ENCODE data around the gene SDHC. TPM values are rescaled to one million over a fixed set of nuclear protein-coding genes. Genes with fewer than 3 reads are reported as not detected.
A peak's percentile ranks its signal among the peaks of the same experiment; 100 is the strongest.

Gene SDHC
- total and polyA plus RNA-seq, 8 donors, result 164 to 204 (median 185) TPM

DNA sequence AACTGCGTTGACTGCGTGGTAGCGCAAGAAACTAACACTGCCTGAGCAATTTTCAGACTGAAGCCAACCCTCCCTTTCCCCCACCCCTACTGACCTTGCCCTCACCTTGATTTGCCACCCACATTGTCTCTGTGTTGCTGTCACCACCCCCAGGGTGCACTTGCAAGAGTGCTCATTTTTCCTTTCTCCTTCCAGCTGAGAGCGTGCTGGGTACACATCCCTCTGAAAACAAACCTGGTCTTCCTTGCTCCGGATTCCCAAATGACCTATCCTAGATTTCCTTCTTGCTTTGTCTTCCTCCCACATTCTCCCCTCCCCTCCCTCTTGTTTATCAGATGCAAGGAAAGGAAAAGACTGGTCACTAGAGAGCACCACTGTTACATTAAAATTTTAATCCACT is 28.7 kb upstream of the SDHC start:
- TF ChIP-seq CTCF (IDR thresholded peaks at IDR 0.05), result no peak
- Histone ChIP-seq H3K9me3 (no peaks in the 10 kb centered on the region), H3K27me3 (no peaks in the 10 kb centered on the region), H3K4me3 (no peak overlapping the region), H3K4me1 (no peaks in the 10 kb centered on the region), H3K27ac (no peak overlapping the region), H3K36me3 (no peaks in the 10 kb centered on the region)
- no peak for DNase-seq
- ATAC-seq, result no peak
- intact Hi-C loops (cut with DNase I), result no loop called here

DNA sequence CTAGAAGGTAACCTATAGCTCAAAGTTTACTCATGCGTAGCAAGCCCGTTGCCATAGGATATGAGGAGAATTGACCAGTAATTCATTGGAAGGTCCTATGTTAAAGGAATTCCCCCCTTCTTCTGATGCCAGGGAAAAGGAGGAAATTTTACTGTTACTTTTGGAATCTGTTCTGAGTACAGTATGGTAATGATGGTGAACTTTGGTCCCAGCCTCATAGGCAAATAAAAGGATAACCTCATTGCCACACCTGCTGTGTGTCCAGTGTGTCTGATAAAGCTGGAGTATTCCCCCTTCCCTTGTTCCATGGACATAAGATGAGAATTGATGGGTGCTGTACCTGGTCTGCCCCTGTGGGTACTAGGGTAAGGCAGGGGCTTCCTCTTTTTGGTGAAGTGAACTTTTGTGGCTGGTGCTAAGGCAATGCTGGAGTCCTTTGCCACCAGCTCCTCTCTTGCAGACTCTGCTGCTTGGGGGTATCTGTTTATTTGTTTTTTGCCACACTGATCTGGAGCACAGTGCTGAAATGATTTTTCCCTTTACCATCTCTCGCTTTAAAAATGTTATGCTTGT is 26.6 kb upstream of the SDHC start:
- no peak for TF ChIP-seq CTCF (IDR thresholded peaks at IDR 0.05)
- H3K4me1 ChIP-seq, result no peaks in the 10 kb centered on the region
- ATAC-seq, result no peak
- H3K27me3 ChIP-seq, result no peaks in the 10 kb centered on the region
- no peaks in the 10 kb centered on the region for H3K36me3 ChIP-seq
- H3K9me3 ChIP-seq, result no peaks in the 10 kb centered on the region
- H3K27ac ChIP-seq, result no peak overlapping the region
- intact Hi-C loops (cut with DNase I), result no loop called here
- no peak overlapping the region for H3K4me3 ChIP-seq
- DNase-seq, result no peak

GRCh38 chr1:161290779-161291178 is 23.4 kb upstream of the SDHC start:
- H3K27me3 ChIP-seq, result no peaks in the 10 kb centered on the region
- intact Hi-C loops (cut with DNase I), result no loop called here

GRCh38 chr1:161297415-161297814 is 16.8 kb upstream of the SDHC start:
- DNase-seq, result no peak
- Histone ChIP-seq H3K4me1 (peaks cover 0 to 18% of the 10 kb centered on the region in 2 donors), H3K27me3 (no peaks in the 10 kb centered on the region), H3K9me3 (no peaks in the 10 kb centered on the region), H3K36me3 (no peaks in the 10 kb centered on the region), H3K4me3 (no peak overlapping the region), H3K27ac (peak overlapping the region in 1 of 2 donors; percentile 53)
- TF ChIP-seq CTCF (IDR thresholded peaks at IDR 0.05), result no peak
- intact Hi-C loops (cut with DNase I), result no loop called here
- no peak for ATAC-seq

More at GRCh38 chr1:161290779-161291178, 23.4 kb upstream of the SDHC start:
- no peak for ATAC-seq
- H3K9me3 ChIP-seq, result no peaks in the 10 kb centered on the region
- no peak overlapping the region for H3K27ac ChIP-seq
- H3K4me1 ChIP-seq, result no peaks in the 10 kb centered on the region
- no peak overlapping the region for H3K4me3 ChIP-seq
- DNase-seq, result no peak
- no peak for TF ChIP-seq CTCF (IDR thresholded peaks at IDR 0.05)
- H3K36me3 ChIP-seq, result no peaks in the 10 kb centered on the region

GRCh38 chr1:161298116-161298515 is 16.1 kb upstream of the SDHC start:
- Histone ChIP-seq H3K27me3 (no peaks in the 10 kb centered on the region), H3K36me3 (no peaks in the 10 kb centered on the region), H3K9me3 (no peaks in the 10 kb centered on the region), H3K27ac (peak overlapping the region in 1 of 2 donors; percentile 53), H3K4me1 (peaks cover 0 to 24% of the 10 kb centered on the region in 2 donors), H3K4me3 (no peak overlapping the region)
- ATAC-seq, result no peak
- no peak for DNase-seq
- intact Hi-C loops (cut with DNase I), result no loop called here
- no peak for TF ChIP-seq CTCF (IDR thresholded peaks at IDR 0.05)
